CD4-positive, alpha-beta T cell treated with Interleukin-17A for 4 hours (primary cell): ENCODE measurements around the gene THOC6.
A peak's percentile ranks its signal among the peaks of the same experiment; 100 is the strongest.

Source experiments
- DNase-seq: peaks from one replicate; pipeline ENCODE4 v3.0.0-alpha.2; 2020; ENCODE audit warnings: mixed read lengths

The THOC6 gene

DNA sequence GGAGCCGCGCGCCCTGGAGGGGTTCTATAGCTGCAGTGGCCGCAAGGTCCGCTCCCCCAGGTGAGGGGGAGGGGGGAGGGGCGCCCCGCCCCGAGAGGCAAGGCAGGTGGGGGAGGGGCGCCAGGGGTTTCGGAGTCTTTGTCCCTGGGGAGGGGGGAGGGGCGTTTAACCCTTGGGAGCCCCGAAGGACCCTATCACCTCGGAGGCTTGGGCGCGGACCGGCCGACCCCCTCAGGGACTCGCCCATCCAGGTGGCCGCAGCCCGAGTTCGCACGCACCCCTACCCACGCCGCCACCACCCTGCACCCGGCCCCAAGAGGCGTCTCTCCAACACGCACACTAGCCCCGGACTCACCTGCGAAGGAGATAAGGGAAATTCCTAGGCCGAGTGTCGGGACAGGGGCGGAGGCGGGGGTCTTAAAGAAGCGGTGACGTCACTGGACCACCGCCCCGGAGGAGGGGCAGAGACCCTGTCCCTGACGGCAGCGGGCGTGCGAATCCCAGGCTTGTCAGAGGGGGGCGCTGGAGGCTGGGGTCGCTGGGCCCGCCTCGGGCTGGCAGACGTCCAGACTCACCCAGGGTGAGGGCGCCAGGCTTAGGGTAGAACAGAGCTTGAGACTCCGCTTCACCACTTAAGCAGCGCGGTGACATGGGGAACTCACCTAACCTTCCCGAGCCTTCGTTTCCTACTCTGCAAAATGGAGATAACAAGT, 5.9 kb upstream of the THOC6 start, which contains the start of gene CLDN6:
Gene CLDN6, minus strand, starts transcription at position 390 of the 713 bp plus-strand sequence. CDS start 2,162 bp downstream, outside the sequence.
- peak; percentile 60 for DNase-seq

DNA sequence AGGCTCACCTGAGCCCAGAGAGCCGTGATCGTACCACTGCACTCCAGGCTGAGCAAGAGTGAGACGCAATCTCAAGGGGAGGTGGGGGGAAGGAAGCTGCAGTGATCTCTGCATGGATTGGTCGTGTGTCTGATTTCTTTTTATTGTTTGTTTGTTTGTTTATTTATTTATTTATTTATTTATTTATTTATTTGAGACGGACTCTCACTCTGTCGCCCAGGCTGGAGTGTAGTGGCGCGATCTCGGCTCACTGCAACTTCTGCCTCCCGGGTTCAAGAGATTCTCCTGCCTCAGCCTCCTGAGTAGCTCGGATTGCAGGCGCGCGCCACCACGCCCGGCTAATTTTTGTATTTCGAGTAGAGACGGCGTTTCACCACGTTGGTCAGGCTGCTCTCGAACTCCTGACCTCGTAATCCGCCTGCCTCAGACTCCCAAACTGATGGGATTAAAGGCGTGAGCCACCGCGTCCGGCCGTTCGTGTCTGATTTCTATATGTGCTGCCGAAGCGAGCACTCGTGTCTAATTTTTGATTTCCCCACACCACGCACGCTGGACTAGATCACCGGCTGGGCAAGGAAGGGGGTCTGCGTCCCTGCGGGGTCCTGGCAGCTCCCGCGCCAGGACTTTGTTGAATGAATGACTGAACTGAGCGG, 4.1 kb upstream of the THOC6 start:
- no peak for DNase-seq

DNA sequence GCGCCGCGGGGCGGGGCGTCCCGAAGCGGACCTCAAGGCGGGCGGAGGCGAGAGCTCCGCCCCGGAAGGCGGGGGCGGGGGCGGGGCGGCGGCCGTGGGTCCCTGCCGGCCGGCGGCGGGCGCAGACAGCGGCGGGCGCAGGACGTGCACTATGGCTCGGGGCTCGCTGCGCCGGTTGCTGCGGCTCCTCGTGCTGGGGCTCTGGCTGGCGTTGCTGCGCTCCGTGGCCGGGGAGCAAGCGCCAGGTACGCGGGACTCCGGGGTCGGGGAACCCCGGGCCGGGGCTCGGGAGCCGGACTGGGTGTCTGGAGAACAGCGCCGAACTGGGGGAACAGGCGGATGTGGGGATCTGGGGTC, 3.6 kb upstream of the THOC6 start, which contains the start of gene TNFRSF12A:
Gene TNFRSF12A, plus strand, starts transcription at position 122 of the 357 bp plus-strand sequence. Its CDS starts 30 bp downstream, at position 152.
- peak; percentile 84 for DNase-seq

DNA sequence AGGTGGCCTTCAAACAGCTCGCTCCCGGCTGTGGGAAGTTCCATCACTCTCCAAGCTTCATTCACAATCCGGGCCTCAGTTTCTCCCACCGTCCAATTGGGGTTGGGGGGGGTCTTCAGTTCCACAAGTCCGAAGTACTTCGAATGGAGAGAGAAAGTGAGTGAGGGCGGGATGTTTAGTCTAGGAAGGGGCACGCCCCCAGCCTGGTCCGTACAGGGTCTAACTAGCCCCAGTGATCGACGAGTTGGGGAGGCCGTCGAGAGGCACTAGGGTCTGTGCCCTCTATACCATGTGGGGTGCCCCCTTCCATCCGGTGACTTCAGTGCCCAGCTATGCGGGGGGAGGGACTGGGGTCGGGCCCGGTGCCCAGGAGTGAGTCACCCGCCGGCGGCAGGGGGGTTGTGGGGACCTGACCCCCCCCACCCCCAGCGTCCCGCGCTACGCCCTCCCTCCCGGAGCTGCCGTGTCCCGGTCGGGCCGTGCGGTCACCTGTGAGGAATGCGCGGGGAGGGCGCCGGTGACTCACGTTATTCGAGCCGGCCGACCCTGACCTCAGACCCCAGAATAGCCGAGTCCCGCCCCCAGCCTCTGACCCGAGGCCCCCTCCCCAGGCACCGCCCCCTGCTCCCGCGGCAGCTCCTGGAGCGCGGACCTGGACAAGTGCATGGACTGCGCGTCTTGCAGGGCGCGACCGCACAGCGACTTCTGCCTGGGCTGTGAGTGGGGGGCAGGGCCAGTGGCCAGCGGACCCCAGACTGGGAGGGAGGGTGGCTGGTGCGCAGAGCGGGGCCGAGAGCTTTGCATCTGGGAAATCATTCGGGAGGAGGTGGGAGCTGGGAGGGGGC, 3.0 kb upstream of the THOC6 start:
- peak; percentile 88 for DNase-seq

DNA sequence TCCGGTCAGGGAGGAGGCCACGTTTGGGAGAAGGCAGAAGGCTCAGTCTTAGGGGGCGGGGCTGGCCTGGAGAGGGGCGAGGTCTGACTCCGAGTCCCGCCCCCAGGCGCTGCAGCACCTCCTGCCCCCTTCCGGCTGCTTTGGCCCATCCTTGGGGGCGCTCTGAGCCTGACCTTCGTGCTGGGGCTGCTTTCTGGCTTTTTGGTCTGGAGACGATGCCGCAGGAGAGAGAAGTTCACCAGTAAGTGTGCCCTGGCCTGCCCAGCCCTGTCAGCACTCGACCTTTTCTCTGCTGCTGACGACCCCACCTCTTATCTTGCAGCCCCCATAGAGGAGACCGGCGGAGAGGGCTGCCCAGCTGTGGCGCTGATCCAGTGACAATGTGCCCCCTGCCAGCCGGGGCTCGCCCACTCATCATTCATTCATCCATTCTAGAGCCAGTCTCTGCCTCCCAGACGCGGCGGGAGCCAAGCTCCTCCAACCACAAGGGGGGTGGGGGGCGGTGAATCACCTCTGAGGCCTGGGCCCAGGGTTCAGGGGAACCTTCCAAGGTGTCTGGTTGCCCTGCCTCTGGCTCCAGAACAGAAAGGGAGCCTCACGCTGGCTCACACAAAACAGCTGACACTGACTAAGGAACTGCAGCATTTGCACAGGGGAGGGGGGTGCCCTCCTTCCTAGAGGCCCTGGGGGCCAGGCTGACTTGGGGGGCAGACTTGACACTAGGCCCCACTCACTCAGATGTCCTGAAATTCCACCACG, 2.2 kb upstream of the THOC6 start:
- peak; percentile 92 for DNase-seq

DNA sequence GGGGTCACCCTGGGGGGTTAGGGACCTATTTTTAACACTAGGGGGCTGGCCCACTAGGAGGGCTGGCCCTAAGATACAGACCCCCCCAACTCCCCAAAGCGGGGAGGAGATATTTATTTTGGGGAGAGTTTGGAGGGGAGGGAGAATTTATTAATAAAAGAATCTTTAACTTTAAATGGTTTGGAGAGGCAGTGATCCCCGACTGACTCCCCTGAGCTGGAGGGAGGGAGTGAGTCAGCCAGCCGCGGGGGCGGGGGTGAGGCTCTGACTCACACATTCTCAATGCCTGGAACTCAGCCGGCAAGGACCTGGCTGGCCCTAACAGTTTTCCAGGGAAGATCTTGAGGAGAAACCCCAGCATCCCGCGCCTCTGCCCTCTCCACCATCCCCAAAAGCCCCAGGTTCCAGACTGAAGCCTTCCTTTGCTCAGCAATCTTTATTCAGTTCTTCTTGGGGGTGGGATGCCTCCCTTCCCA, 1.6 kb upstream of the THOC6 start:
- DNase-seq = peak; percentile 92

DNA sequence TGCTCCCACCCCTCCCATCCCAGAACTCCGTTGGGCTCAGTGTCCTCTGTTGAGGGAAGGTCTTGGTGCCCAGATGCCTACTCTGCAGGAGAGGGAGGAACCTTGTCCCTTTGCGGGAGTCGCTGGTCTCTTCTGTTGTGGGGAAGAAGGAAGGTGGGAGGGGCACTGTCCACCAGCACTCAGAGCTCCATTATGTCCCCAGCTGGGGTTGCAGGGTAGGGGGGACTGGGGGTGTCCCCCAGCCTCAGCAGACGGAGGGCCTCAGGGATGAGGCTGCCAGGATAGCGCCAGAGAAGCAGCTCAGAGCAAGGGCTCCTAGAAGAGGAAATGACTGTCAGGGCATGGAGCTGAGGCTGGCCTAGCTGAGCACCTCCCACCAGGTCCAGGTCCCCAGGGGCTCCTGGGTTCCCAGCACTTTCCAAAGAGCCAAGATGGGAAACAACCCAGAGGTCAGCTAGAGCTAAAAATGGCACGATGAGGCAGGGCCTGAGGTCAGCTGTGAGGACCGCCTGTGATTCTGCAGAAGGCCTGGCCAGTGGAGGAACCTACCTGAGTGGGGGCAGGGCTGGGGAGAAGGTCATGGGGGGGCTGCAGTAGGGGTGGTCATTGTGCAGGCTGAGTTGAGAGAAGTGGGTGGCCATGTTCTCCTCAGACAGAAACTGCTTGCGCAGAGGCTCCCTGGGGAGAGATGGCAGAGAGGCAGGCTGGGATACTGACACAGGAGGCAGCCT, 986 bp upstream of the THOC6 start:
- DNase-seq = peak; percentile 42

DNA sequence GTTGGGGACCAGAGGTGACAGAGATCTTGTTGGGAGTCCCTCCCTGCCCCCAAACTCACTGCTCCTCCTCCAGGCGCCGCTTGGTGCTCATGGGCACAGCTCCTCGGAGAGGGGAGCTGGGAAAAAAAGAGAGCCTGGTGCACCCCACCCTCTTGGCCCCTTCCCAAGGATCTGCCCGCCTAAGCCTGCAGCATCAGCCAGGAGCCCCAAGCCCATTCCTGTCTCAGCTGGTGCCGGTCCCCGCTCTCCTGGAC, 493 bp upstream of the THOC6 start:
- DNase-seq = peak; percentile 47

DNA sequence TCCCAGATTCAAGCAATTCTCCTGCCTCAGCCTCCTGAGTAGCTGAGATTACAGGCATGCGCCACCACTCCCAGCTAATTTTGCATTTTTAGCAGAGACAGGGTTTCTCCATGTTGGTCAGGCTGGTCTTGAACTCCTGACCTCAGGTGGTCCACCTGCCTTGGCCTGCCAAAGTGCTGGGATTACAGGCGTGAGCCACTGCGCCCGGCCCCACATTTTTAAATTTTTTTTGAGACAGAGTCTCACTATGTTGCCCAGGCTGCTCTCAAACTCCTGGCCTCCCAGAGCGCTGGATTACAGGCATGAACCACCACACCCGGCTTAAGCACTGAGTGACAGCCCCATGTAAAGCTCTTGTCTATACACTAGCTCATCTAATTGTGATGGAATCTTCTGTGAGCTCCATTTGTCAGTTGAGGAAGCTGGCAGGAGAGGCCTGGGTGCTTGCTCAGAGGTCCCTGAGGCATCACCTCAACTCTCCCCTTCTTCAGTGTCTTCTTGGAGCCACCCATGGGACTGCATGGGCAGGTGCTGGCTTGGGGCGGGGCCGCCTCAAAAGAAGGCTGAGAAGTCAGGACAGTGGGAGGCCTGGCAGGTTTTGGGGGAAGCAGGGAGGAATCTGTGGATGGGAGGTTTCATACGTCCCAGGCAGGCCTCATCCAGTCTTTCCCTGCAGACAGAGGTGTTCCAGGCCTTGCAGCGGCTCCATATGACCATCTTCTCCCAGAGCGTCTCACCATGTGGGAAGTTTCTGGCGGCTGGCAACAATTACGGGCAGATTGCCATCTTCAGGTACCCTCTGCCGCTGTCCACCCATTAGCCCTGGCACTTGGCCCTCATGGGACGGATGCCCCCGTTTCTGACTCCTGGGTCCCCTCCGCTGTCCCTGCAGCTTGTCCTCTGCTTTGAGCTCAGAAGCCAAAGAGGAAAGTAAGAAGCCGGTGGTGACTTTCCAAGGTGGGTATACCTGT, 1.5 kb downstream of the THOC6 start:
- DNase-seq = no peak

DNA sequence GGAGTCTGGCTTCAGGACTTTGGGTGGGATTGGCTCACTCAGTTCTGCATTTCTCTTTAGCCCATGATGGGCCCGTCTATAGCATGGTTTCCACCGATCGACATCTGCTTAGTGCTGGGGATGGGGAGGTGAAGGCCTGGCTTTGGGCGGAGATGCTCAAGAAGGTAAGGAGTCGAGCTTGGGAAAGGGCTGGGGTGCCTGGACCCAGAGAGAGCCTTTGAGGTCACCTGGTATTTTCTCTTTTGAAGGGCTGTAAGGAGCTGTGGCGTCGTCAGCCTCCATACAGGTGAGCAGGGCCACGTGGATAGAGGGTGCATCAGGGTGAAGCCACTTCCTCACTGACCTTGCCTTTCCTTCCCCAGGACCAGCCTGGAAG, 2.2 kb downstream of the THOC6 start:
- no peak for DNase-seq

DNA sequence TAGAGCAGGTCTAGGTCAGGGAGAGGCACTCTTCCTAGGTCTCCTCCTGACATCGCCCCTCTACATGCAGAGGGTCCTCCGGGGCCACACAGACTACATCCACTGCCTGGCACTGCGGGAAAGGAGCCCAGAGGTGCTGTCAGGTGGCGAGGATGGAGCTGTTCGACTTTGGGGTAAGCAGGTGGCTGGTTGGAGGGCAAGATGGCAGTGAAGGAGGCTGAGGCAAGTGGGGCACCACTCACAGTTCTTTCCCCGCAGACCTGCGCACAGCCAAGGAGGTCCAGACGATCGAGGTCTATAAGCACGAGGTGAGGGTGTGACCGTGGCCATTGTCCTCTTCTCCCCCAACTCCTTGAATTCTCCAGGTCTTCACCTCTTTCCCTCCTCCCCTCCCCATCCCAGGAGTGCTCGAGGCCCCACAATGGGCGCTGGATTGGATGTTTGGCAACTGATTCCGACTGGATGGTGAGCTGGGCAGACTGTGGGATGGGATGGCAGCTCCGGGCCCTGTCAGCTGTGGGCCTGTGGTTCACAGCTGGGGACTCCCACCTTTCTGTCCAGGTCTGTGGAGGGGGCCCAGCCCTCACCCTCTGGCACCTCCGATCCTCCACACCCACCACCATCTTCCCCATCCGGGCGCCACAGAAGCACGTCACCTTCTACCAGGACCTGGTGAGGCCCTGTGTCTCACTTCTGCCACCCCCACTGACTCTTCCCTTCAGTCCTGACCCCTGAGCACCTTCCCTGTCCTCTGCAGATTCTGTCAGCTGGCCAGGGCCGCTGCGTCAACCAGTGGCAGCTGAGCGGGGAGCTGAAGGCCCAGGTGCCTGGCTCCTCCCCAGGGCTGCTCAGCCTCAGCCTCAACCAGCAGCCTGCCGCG, 3.0 kb downstream of the THOC6 start:
- DNase-seq = no peak

DNA sequence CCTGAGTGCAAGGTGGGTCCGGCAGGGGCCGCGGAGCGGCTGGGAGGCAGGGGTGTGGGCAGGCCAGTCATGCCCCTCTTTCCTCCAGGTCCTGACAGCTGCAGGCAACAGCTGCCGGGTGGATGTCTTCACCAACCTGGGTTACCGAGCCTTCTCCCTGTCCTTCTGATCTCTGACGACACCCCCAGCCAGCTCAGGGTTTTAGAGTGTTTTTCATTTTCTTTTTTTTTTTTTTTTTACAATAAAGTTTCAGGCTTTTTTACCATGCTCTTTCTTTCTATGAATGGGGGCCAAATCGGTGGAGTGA, 3.6 kb downstream of the THOC6 start:
- no peak for DNase-seq

DNA sequence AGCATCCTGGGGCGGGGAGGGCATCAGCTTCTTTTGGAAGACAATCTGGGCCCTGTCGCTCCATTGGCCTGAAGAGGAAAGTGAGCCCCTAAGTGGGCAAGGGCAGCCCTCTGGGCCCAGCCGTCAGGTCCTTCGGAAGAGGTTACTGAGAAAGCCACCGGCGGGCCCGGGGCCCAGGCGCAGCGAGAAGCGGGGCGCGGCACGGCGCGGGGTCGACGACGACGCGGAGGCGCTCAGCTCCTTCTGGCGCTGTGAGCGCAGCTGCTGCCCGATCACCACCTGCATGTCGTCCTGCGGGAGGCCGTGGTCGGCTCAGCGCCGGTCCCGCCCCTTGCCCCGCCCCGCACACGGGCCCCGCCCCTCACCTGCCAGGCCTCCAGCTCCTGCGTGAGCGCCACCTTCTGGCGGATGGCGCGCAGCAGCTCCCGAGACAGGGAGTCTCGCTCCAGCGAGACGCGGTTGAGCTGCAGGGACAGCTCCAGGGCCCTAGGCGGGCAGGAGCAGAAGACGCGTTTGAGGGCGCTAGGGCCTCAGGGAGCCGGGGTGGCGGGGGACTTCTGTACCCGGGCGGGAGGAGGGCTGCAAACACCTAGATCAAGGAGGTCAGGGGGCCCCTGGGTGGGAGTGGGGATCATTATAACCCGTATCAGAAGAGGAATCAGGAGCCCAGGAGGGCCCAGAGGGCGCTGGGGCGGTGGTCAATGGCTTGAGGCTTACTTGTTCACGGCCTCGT, 4.3 kb downstream of the THOC6 start:
- peak; percentile 96 for DNase-seq

DNA sequence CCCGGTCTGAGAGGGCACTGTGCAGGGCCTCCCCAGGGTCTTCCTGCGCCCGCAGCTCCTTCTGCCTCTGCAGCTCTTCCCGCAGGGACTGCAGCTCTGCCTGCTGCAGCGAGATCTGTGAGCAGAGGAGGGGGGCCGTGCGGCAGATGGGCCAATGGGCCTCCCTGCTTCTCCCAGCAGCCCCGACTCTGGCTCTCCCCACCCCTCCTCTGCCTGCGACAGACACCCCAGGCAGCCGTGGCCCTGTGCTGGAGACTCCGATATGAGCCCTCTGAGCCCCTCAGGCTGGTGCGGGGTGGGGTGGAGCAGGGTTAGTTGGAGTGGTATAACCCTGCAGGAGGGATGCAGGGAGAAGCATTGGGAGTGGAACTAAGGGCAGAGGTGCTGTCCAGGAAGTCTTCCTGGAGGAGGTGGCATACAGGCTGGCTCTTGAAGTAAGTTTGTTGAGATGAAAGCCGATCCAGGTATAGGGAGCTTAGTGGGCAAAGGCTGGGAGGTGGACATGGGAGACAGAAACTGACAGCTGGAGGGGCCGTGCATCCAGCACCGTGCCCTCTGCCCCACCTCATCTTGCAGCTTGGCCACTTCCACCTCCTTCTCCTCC, 5.0 kb downstream of the THOC6 start:
- DNase-seq = no peak

DNA sequence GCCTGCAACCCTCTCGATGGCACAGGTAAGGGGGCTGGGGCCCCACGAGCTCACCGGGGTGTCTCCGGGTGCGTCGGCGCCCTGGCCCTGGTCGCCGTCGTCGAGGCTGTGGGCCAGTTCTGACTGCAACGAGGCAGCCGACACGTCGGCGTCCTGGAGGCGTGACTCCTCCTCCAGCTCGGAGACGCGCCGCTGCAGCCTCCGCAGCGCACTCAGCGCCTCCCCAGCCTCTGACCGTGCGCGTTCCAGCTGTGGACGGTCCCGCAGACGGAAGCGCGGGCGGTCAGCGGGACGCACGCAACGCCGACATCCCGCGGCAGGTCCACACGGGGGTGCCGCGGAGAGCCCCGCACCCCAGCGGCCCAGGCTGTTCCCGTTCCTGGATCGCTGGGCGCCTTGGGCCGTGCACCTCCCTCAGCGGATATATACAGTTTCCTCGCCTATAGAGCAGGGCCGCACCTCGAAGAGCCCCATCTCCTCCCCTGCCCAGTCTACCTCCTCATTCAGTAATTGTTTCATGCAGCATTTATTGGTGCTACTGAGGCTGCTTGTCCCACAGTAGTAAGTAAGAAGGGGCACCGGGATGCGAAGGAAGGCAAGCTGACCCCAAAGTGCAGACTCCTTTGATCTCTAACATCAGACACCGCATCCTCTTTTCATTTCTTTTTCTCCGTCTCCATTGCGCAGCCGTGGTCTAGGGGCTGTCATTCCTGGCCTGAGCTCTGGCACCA, 5.8 kb downstream of the THOC6 start:
- DNase-seq = peak; percentile 56

DNA sequence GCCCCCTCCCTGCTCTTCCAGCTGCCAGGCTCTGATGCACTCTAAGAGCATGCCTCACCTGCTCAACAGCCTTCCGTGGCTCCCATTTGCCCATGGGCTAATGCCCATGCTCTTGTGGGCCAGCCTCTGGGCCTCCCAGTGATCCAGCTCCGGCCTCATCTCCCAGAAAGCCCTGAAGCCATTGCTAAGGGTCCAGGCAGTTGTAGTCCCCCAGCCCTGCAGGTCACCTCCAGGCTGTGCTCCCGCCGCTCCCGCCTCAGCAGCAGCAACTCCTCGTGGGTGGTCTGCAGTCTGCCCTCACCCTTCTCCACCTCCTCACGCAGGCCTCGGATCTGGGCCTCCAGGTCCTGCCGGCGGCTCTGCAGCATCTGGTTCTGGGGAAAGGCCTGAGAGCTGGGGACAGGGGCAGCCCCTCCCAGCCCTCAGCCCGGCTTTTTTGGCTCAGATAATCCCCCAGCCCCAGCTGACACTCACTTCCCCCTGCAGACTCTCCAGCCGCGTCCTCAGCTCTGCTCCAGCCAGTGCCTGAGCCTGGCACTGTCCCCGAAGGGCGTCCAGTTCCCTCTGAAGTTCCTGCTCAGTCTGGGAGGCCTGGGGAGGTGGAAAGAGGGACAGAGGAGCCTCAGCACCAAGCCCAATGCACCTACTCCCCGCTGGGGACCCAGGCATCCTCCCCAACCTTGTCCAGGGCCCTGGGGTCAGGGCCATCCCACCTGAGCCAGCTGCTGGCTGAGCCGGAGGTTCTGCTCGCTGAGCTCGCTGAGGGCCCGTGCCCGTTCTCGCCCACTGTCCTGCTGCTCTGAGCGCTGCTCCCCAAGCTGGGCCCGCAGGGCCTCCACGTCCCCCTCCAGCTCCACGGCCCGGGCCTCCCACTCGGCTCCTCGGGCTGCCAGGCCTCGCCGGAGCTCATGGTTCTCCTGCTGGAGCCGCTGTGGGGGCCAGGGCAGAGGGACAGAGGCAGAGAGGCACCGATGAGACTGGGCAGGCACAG, 6.7 kb downstream of the THOC6 start:
- DNase-seq = no peak

DNA sequence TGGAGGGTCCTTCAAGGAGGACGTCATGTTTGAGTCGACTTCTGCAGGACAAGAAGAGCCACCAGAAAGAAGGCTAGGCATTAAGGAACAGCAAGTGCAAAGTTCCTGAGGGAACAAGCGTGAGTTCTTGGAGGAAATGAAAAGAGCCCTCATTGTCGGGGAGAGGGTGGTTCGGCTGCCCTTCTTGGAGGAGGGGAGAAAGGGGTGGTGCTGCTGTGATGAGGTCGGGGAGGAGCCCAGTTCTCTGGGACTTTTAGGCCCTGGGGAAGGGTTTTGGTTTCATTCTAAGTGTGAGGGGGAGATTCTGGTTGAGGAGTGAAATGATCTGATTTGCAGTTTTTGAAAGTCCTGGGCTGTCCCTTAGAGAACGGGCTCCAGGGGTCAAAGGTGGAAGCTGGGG, 8.8 kb downstream of the THOC6 start:
- DNase-seq = no peak
